Astrocyte of the spinal cord (primary cell): ENCODE results near the gene DHRS9.
A peak's percentile ranks its signal among the peaks of the same experiment; 100 is the strongest.

ENCODE experiments used
- DNase-seq: peaks from one replicate; pipeline ENCODE4 v3.0.0; 2011; ENCODE audit warnings: low read depth, low spot score
- H3K4me3 ChIP-seq: 2 replicates; pipeline ENCODE4 v1.5.1; 2011; ENCODE audit warnings: low read depth, mild to moderate bottlenecking, low read length, moderate library complexity
- CTCF ChIP-seq: IDR thresholded peaks from 2 replicates; pipeline ENCODE4 v1.5.1; 2012; ENCODE audit warnings: low read depth, mild to moderate bottlenecking, low read length, inconsistent platforms
- in situ Hi-C: cut with HindIII; loops from 2 replicates; pipeline ENCODE4 v1.10.0; 2017; ENCODE audit warnings: low sequenced_read_pairs

Gene DHRS9

GRCh38 chr2:169139145-169139544 lies 69.8 kb downstream of the DHRS9 start:
- in situ Hi-C loops = no loop called here
- no peak for TF ChIP-seq CTCF
- no peak overlapping the region for H3K4me3 ChIP-seq

GRCh38 chr2:169139993-169140767 lies 70.8 kb downstream of the DHRS9 start:
- in situ Hi-C loops = no loop called here
- no peak for DNase-seq
- no peak overlapping the region for H3K4me3 ChIP-seq
- no peak for TF ChIP-seq CTCF

More at GRCh38 chr2:169139145-169139544, 69.8 kb downstream of the DHRS9 start:
- no peak for DNase-seq

- DNase-seq = peak; percentile 50
- TF ChIP-seq CTCF = peak; percentile 96
- no peak overlapping the region for H3K4me3 ChIP-seq
- in situ Hi-C loops = no loop called here
Measured at GRCh38 chr2:169141713-169142352, 72.5 kb downstream of the DHRS9 start.

GRCh38 chr2:169143998-169144397 lies 74.6 kb downstream of the DHRS9 start:
- in situ Hi-C loops = no loop called here
- no peak for DNase-seq
- no peak overlapping the region for H3K4me3 ChIP-seq
- no peak for TF ChIP-seq CTCF
